Choroid plexus epithelial cell (primary cell): ENCODE measurements around the gene HNRNPUL2.
"Not testable (repeated sequence)": the region's sequence is repeated elsewhere in the genome, so short reads cannot be mapped to it uniquely, and the experiment has no call there.

Experiments
- DNase-seq: peaks from one replicate; pipeline ENCODE4 v3.0.0-alpha.2; 2010; ENCODE audit warnings: low read depth
- H3K4me3 ChIP-seq: 2 replicates; pipeline ENCODE4 v1.5.1; 2011; ENCODE audit warnings: low read depth, mild to moderate bottlenecking, control low read depth, low read length, moderate library complexity
- CTCF ChIP-seq: conservative IDR thresholded peaks from 2 replicates; pipeline ENCODE4 v1.5.1; 2011; ENCODE audit warnings: low read depth, mild to moderate bottlenecking, control low read depth, inconsistent platforms, low read length, moderate library complexity

The HNRNPUL2 gene

GRCh38 chr11:62727165-62727871, at the start of gene HNRNPUL2:
Gene HNRNPUL2, minus strand, starts transcription at chr11:62727457. Its CDS starts 301 bp downstream, at chr11:62727156.
- peak; percentile 2 for TF ChIP-seq CTCF
- DNase-seq: peak; percentile 100
- H3K4me3 ChIP-seq: peak within 1 kb of the TSS; percentile 80

- H3K4me3 ChIP-seq: no peak overlapping the region
- no peak for DNase-seq
- TF ChIP-seq CTCF: no peak
Observed at GRCh38 chr11:62775646-62776045, 48.4 kb upstream of the HNRNPUL2 start.

- H3K4me3 ChIP-seq: no peak overlapping the region
- TF ChIP-seq CTCF: no peak
- DNase-seq: no peak
Observed at GRCh38 chr11:62774407-62774806, 47.1 kb upstream of the HNRNPUL2 start.

- DNase-seq: peak; percentile 98
- TF ChIP-seq CTCF: no peak
- H3K4me3 ChIP-seq: peak within 1 kb of the TSS; percentile 83
Observed at GRCh38 chr11:62771144-62772021, 44.1 kb upstream of the HNRNPUL2 start, which contains the start of gene TAF6L. Gene TAF6L, plus strand, starts transcription at chr11:62771396. Its CDS starts 4,388 bp downstream, at chr11:62775784.

GRCh38 chr11:62770778-62771143, 43.5 kb upstream of the HNRNPUL2 start:
- TF ChIP-seq CTCF: no peak

GRCh38 chr11:62760867-62761227, 33.6 kb upstream of the HNRNPUL2 start:
- DNase-seq: not testable (repeated sequence)
- H3K4me3 ChIP-seq: peak overlapping the region; percentile 26

More at GRCh38 chr11:62770778-62771143, 43.5 kb upstream of the HNRNPUL2 start:
- DNase-seq: peak; percentile 40
- peak overlapping the region; percentile 83 for H3K4me3 ChIP-seq

GRCh38 chr11:62757846-62758788, 30.9 kb upstream of the HNRNPUL2 start:
- no peak for TF ChIP-seq CTCF
- DNase-seq: no peak
- no peak overlapping the region for H3K4me3 ChIP-seq
